Upper lobe of right lung (tissue), 1 donor: ENCODE measurements around the gene SYS1. TPM values are rescaled to one million over a fixed set of nuclear protein-coding genes. Genes with fewer than 3 reads are reported as not detected.

Source experiments
- ATAC-seq: fragments of 200-7000 bp; cut with Tn5 transposase; one replicate; pipeline ENCODE4 v1.9.1; 2020; ENCODE audit warnings: mild to moderate bottlenecking, moderate library complexity
- DNase-seq: peaks from one replicate; pipeline ENCODE4 v3.0.0-alpha.2; 2020
- H3K27ac ChIP-seq: fragments of 200-600 bp; one replicate; pipeline ENCODE4 v1.8.0; 2022
- H3K27me3 ChIP-seq: fragments of 200-600 bp; one replicate; pipeline ENCODE4 v1.8.0; 2022; ENCODE audit warnings: mild to moderate bottlenecking
- H3K36me3 ChIP-seq: fragments of 200-600 bp; one replicate; pipeline ENCODE4 v1.8.0; 2022
- H3K4me1 ChIP-seq: fragments of 200-600 bp; one replicate; pipeline ENCODE4 v1.8.0; 2022
- H3K4me3 ChIP-seq: fragments of 200-600 bp; one replicate; pipeline ENCODE4 v1.8.0; 2022; ENCODE audit warnings: mild to moderate bottlenecking
- H3K9me3 ChIP-seq: fragments of 200-600 bp; one replicate; pipeline ENCODE4 v1.8.0; 2022
- intact Hi-C: fragments of 100-400 bp; cut with DNase I; formaldehyde crosslinking; loops from one replicate; pipeline ENCODE4 v1.11.0; 2022
- long read RNA-seq: library from polyadenylated mRNA; unstranded; transcript quantifications from one replicate; pipeline ENCODE4 v2.0.0, GENCODE V29; 2021
- total RNA-seq: library from RNA; stranded (reverse); fragmentation: NEBNext Ultra II Directional; extraction: Animal tissue kit (Norgen Biotek cat#: 25700); gene quantifications from one replicate; pipeline ENCODE4 v1.2.1, GENCODE V29; 2021
- TF ChIP-seq, protein P1 (sequence below): fragments of 200-600 bp; IDR thresholded peaks from one replicate; pipeline ENCODE4 v1.8.0; 2022; ENCODE audit warnings: antibody characterized with exemption
- donor health status: DM: no; HTN: yes; CAD: no; lungs with severe emphysema.

Gene SYS1
- total RNA-seq = 46.5 TPM
- long read RNA-seq, transcript SYS1-201 (4 exons, 2,862 nt) = major isoform, 101 of 125 reads
- long read RNA-seq, transcript SYS1-205 (3 exons, 433 nt) = minor isoform, 12 of 125 reads
- long read RNA-seq, partial matches to known transcripts = 1 of 125 reads
- long read RNA-seq, other reads (novel, unspliced or antisense) = 3 of 125 reads

GRCh38 chr20:45362804-45363610, at the start of gene SYS1:
TSS of gene SYS1 (plus strand) at chr20:45363156. CDS start at chr20:45363532, 376 bp downstream.
- Histone ChIP-seq H3K27ac (peak within 1 kb of the TSS; percentile 97), H3K4me1 (peaks cover 65% of the 10 kb centered on the region), H3K4me3 (peak within 1 kb of the TSS; percentile 64), H3K9me3 (no peaks in the 10 kb centered on the region), H3K27me3 (no peaks in the 10 kb centered on the region), H3K36me3 (peaks cover 34% of the 10 kb centered on the region)
- peak; percentile 100 for DNase-seq
- TF ChIP-seq, protein P1, sequence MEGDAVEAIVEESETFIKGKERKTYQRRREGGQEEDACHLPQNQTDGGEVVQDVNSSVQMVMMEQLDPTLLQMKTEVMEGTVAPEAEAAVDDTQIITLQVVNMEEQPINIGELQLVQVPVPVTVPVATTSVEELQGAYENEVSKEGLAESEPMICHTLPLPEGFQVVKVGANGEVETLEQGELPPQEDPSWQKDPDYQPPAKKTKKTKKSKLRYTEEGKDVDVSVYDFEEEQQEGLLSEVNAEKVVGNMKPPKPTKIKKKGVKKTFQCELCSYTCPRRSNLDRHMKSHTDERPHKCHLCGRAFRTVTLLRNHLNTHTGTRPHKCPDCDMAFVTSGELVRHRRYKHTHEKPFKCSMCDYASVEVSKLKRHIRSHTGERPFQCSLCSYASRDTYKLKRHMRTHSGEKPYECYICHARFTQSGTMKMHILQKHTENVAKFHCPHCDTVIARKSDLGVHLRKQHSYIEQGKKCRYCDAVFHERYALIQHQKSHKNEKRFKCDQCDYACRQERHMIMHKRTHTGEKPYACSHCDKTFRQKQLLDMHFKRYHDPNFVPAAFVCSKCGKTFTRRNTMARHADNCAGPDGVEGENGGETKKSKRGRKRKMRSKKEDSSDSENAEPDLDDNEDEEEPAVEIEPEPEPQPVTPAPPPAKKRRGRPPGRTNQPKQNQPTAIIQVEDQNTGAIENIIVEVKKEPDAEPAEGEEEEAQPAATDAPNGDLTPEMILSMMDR = peak; percentile 82
- intact Hi-C loops = loop anchor here (10.0 kb wide), 1 partner anchor 72 kb away; no protein-coding TSS in a partner anchor
- peak; percentile 88 for ATAC-seq

GRCh38 chr20:45313943-45314342, 49.0 kb upstream of the SYS1 start:
- intact Hi-C loops = no loop called here
- H3K4me1 ChIP-seq = no peaks in the 10 kb centered on the region
- H3K36me3 ChIP-seq = no peaks in the 10 kb centered on the region
- DNase-seq (peak; percentile 48), ATAC-seq (no peak)
- no peak overlapping the region for H3K27ac ChIP-seq
- peaks cover 48% of the 10 kb centered on the region for H3K27me3 ChIP-seq
- TF ChIP-seq, protein P1 = no peak
- no peak overlapping the region for H3K4me3 ChIP-seq
- no peaks in the 10 kb centered on the region for H3K9me3 ChIP-seq

DNA sequence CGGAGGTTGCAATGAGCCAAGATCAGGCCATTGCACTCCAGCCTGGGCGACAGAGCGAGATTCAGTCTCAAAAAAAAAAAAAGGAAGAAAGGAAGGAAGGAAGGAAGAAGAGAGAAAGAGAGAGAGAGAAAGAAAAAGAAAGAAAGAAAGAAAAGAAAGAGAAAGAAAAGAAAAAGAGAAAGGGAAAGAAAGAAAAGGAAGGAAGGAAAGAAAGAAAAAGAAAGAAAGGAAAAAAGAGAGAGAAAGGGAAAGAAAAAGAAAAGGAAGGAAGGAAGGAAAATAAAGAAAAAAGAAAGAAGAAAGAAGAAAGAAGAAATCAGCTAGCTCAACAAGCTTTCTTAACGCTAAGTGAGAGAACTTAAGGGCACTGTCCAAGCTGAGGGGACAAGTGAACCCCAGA, 47.3 kb upstream of the SYS1 start:
- Histone ChIP-seq H3K27ac (no peak overlapping the region), H3K4me1 (no peaks in the 10 kb centered on the region), H3K9me3 (no peaks in the 10 kb centered on the region), H3K4me3 (no peak overlapping the region), H3K36me3 (no peaks in the 10 kb centered on the region), H3K27me3 (peaks cover 48% of the 10 kb centered on the region)
- no peak for ATAC-seq
- intact Hi-C loops = no loop called here
- TF ChIP-seq, protein P1 = no peak
- DNase-seq = no peak

DNA sequence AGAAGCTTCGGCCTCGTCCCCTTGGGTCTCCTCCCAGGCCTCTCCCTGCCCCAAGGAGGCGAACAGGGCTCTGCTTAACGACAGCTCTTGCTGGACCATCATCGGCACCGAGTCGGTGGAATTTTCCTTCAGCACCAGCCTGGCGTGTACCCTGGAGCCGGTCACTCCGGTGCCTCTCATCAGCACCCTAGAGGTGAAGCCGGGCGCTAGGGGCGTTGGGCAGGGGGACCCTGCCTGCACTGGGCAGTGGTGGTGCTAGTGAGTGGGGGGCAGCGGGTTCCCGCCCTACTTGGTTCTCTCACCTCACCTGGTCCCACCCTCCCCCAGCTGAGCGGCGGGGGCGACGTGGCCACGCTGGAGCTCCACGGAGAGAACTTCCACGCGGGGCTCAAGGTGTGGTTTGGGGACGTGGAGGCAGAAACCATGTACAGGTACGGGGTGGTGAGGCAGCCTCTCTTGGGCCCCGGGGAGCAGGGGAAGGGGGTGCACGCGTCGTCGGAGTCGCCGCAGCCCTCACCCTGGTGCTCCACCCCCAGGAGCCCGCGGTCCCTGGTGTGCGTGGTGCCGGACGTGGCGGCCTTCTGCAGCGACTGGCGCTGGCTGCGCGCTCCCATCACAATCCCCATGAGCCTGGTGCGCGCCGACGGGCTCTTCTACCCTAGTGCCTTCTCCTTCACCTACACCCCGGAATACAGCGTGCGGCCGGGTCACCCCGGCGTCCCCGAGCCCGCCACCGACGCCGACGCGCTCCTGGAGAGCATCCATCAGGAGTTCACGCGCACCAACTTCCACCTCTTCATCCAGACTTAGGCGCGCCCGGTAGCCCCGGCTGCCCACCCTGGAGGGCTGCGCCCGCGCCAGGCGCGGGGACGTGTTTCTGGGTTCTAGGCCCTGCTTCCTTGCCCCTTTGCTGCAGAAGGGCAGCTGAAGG, 46.5 kb upstream of the SYS1 start:
- H3K4me3 ChIP-seq = no peak overlapping the region
- peaks cover 45% of the 10 kb centered on the region for H3K27me3 ChIP-seq
- TF ChIP-seq, protein P1 = no peak
- DNase-seq (no peak), ATAC-seq (no peak)
- intact Hi-C loops = no loop called here
- no peaks in the 10 kb centered on the region for H3K9me3 ChIP-seq
- H3K27ac ChIP-seq = no peak overlapping the region
- H3K36me3 ChIP-seq = no peaks in the 10 kb centered on the region
- no peaks in the 10 kb centered on the region for H3K4me1 ChIP-seq

- intact Hi-C loops = no loop called here
- Histone ChIP-seq H3K36me3 (no peaks in the 10 kb centered on the region), H3K4me3 (no peak overlapping the region), H3K4me1 (no peaks in the 10 kb centered on the region), H3K27ac (no peak overlapping the region), H3K27me3 (peaks cover 33% of the 10 kb centered on the region), H3K9me3 (no peaks in the 10 kb centered on the region)
- ATAC-seq = no peak
- TF ChIP-seq, protein P1 = no peak
- no peak for DNase-seq
Observed at GRCh38 chr20:45317826-45318225, 45.1 kb upstream of the SYS1 start.
